Natural killer cell (primary cell): ENCODE data around the gene SMAD3. TPM values are rescaled to one million over a fixed set of nuclear protein-coding genes. Genes with fewer than 3 reads are reported as not detected.

ENCODE experiments used
- ATAC-seq, 3 donors: fragments of 150-1000 bp in 2 of 3; fragments of 200-7000 bp in 1 of 3; cut with Tn5 transposase; 1 replicate in 1 of 3; 2 replicates in 2 of 3; pipeline ENCODE4 v1.10.0; 2021; ENCODE audit warnings: mild to moderate bottlenecking in 2 of 3, moderate library complexity in 2 of 3
- DNase-seq, 2 donors: peaks; one replicate each; pipeline versions ENCODE4 v3.0.0 to v3.0.0-alpha.2; 2013 to 2021; ENCODE audit warnings: mixed read lengths in 1 of 2
- H3K27ac ChIP-seq: one replicate; pipeline ENCODE4 v1.5.1; 2013; ENCODE audit warnings: mild to moderate bottlenecking, low read length
- H3K27me3 ChIP-seq: one replicate; pipeline ENCODE4 v1.6.1; 2013; ENCODE audit warnings: low read length; ENCODE audit not compliant: control insufficient read depth, insufficient read depth
- H3K36me3 ChIP-seq: one replicate; pipeline ENCODE4 v1.6.1; 2013; ENCODE audit warnings: low read length; ENCODE audit not compliant: control insufficient read depth, insufficient read depth
- H3K4me1 ChIP-seq: one replicate; pipeline ENCODE4 v1.6.1; 2013; ENCODE audit warnings: low read length; ENCODE audit not compliant: control insufficient read depth, insufficient read depth
- H3K4me3 ChIP-seq: one replicate; pipeline ENCODE4 v1.5.1; 2013; ENCODE audit warnings: low read length
- H3K9me3 ChIP-seq: one replicate; pipeline ENCODE4 v1.6.1; 2013; ENCODE audit warnings: low read length; ENCODE audit not compliant: control insufficient read depth, insufficient read depth
- H3K27ac Mint-ChIP-seq, 2 donors: one replicate each; pipeline ENCODE4 v1.8.0; 2022; ENCODE audit warnings: mild to moderate bottlenecking in 2 of 2, mixed read lengths in 2 of 2, moderate library complexity in 1 of 2
- H3K27me3 Mint-ChIP-seq, 2 donors: one replicate each; pipeline ENCODE4 v1.8.0; 2022; ENCODE audit warnings: low read depth in 2 of 2, mixed read lengths in 2 of 2
- H3K36me3 Mint-ChIP-seq: one replicate; pipeline ENCODE4 v1.8.0; 2022; ENCODE audit warnings: mixed read lengths
- H3K4me1 Mint-ChIP-seq, 2 donors: one replicate each; pipeline ENCODE4 v1.8.0; 2022; ENCODE audit warnings: mixed read lengths in 2 of 2
- H3K4me3 Mint-ChIP-seq: one replicate; pipeline ENCODE4 v1.8.0; 2022; ENCODE audit warnings: mild to moderate bottlenecking, moderate library complexity, mixed read lengths
- H3K9me3 Mint-ChIP-seq, 2 donors: one replicate each; pipeline ENCODE4 v1.8.0; 2022; ENCODE audit warnings: mixed read lengths in 2 of 2
- WGBS: methylation state at CpG from one replicate; pipeline ENCODE4 v1.1.7; 2013; ENCODE audit warnings: missing lambda C conversion rate; ENCODE audit not compliant: insufficient coverage; 5-methylcytosine and 5-hydroxymethylcytosine counted together
- intact Hi-C: fragments of 100-400 bp; cut with micrococcal nuclease; formaldehyde crosslinking; loops from one replicate; pipeline ENCODE4 v1.14.2; 2022
- total RNA-seq, 4 donors: library from RNA; stranded (reverse); fragments of 120-200 nt in 1 of 4; gene quantifications; one replicate each; pipeline versions ENCODE4 v1.2.3 to v1.2.4, GENCODE V29; 2013 to 2022
- TF ChIP-seq, protein P1 (sequence below): fragments of 200-600 bp; IDR thresholded peaks from one replicate; pipeline ENCODE4 v1.8.0; 2022; ENCODE audit warnings: antibody characterized with exemption

SMAD3 gene
- total RNA-seq, 3 donors from 2014 or later (not counting 1 experiment from before 2014, with no cell fraction given), result 47.1 to 72.6 (median 63.0) TPM

DNA sequence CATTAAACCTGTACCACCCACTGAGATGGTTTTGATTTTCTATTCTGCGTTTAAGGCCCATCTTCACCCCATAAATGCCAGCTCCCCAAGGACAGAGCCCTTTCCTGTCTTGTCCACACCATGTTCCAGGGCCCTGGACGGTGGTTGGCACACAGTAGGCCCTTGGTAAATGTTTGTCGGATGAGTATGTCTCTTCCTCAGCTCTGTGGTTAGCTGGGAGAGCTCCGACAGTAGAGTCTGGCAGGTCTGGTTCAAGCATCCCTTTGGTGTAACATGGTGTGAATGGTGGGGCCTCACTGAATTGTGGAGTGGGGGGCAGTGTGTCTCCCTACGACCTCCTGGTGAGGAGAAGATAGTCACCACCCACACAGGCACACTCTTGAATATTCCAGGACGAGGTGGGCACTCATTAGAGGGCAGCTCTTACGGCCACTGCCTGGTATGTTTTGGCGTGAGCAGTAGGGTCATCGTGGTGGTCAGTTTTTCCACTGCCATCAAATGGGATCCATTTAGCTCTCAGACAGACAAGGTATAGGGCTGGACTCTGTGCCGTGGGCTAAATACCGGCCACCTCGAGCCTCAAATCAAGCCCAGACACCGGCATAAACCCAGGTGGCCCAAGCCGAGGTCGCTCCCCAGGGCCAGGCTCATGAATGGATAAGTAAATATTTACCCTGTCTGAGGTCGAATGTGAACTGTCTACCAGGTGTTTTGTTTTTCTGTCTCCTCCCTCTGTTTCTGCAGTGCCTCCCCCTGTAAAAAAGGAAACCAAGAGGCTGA, 61.3 kb downstream of the SMAD3 start:
- peaks cover 58 to 59% of the 10 kb centered on the region in 2 donors for H3K4me1 Mint-ChIP-seq
- WGBS, result 81% methylated on average over 16 of the region's 16 CpGs
- H3K4me1 ChIP-seq, result peaks cover 41% of the 10 kb centered on the region

DNA sequence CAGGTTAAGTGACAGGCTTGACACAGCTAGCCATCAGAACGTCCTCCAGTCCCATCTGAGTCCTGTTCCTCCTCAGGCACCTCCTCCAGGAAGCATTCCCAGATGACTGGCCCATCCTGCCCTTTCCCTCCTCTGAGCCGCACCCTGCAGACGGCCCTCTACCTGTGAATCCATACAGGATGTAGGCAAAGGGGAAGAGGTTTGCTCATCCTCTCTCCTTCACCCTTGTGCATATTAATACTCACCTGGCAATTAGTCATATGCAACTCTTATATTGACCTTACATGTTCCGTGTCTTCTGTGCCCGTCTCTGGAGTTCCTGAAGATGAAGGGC, 61.9 kb downstream of the SMAD3 start:
- WGBS, result 86% methylated on average over 5 of the region's 5 CpGs
- Mint-ChIP-seq H3K9me3 (no peaks in the 10 kb centered on the region), H3K27me3 (no peaks in the 10 kb centered on the region), H3K4me1 (peaks cover 56 to 58% of the 10 kb centered on the region in 2 donors), H3K27ac (peak overlapping the region; percentile 21 to 50), H3K36me3 (peaks cover 6% of the 10 kb centered on the region), H3K4me3 (no peak overlapping the region)
- H3K4me1 ChIP-seq, result peaks cover 41% of the 10 kb centered on the region
- intact Hi-C loops, result no loop called here
- H3K27me3 ChIP-seq, result no peaks in the 10 kb centered on the region
- peaks cover 2% of the 10 kb centered on the region for H3K36me3 ChIP-seq
- H3K9me3 ChIP-seq, result no peaks in the 10 kb centered on the region
- no peak overlapping the region for H3K27ac ChIP-seq
- DNase-seq, result no peak
- TF ChIP-seq, protein P1, sequence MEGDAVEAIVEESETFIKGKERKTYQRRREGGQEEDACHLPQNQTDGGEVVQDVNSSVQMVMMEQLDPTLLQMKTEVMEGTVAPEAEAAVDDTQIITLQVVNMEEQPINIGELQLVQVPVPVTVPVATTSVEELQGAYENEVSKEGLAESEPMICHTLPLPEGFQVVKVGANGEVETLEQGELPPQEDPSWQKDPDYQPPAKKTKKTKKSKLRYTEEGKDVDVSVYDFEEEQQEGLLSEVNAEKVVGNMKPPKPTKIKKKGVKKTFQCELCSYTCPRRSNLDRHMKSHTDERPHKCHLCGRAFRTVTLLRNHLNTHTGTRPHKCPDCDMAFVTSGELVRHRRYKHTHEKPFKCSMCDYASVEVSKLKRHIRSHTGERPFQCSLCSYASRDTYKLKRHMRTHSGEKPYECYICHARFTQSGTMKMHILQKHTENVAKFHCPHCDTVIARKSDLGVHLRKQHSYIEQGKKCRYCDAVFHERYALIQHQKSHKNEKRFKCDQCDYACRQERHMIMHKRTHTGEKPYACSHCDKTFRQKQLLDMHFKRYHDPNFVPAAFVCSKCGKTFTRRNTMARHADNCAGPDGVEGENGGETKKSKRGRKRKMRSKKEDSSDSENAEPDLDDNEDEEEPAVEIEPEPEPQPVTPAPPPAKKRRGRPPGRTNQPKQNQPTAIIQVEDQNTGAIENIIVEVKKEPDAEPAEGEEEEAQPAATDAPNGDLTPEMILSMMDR, result no peak
- no peak for ATAC-seq
- no peak overlapping the region for H3K4me3 ChIP-seq

More for the DNA sequence above, 61.3 kb downstream of the SMAD3 start:
- DNase-seq, result no peak
- Mint-ChIP-seq H3K36me3 (peaks cover 6% of the 10 kb centered on the region), H3K27me3 (no peaks in the 10 kb centered on the region), H3K4me3 (no peak overlapping the region), H3K27ac (peak overlapping the region; percentile 21 to 50), H3K9me3 (no peaks in the 10 kb centered on the region)
- Histone ChIP-seq H3K27me3 (no peaks in the 10 kb centered on the region), H3K9me3 (no peaks in the 10 kb centered on the region), H3K27ac (no peak overlapping the region), H3K36me3 (peaks cover 2% of the 10 kb centered on the region), H3K4me3 (no peak overlapping the region)
- ATAC-seq, result no peak
- intact Hi-C loops, result no loop called here
- TF ChIP-seq, protein P1, result no peak

DNA sequence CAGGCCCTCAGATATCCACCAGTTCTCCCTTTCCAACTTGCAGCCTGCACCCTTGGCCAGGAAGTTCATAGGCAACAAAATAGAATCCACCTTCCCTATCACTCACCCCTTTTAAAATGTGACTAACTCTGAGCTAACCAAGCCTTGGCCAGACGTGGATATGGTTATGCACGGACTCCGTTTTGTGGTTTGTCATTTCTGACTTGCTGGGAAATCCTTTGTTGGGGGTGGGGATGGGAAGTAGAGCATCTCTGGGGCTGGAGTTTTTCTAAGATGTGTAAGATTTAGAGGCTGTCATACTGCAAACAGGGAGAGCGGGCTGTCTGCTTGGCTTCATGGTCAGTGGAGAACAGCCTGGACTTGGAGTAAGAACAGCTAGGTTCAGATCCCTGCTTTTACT, 62.6 kb downstream of the SMAD3 start:
- Mint-ChIP-seq H3K4me3 (no peak overlapping the region), H3K27ac (peak overlapping the region; percentile 21 to 50), H3K9me3 (no peaks in the 10 kb centered on the region), H3K4me1 (peaks cover 59 to 61% of the 10 kb centered on the region in 2 donors), H3K27me3 (no peaks in the 10 kb centered on the region), H3K36me3 (peaks cover 6% of the 10 kb centered on the region)
- intact Hi-C loops, result no loop called here
- TF ChIP-seq, protein P1, result no peak
- Histone ChIP-seq H3K27ac (no peak overlapping the region), H3K27me3 (no peaks in the 10 kb centered on the region), H3K36me3 (peaks cover 2% of the 10 kb centered on the region), H3K4me3 (no peak overlapping the region), H3K9me3 (no peaks in the 10 kb centered on the region), H3K4me1 (peaks cover 41% of the 10 kb centered on the region)
- ATAC-seq (no peak), DNase-seq (no peak)
- WGBS, result 57% methylated on average over 4 of the region's 4 CpGs
